CD14-positive monocyte (primary cell): Measurements from ENCODE around the gene RPL35A. TPM values are rescaled to one million over a fixed set of nuclear protein-coding genes. Genes with fewer than 3 reads are reported as not detected.
A peak's percentile ranks its signal among the peaks of the same experiment; 100 is the strongest.

Source experiments
- DNase-seq, 3 donors: peaks; one replicate each; pipeline ENCODE4 v3.0.0-alpha.2; 2011 to 2022
- H2AFZ ChIP-seq: 2 replicates; pipeline ENCODE4 v1.6.0; 2012; ENCODE audit warnings: mild to moderate bottlenecking, low read depth, low read length, inconsistent platforms; ENCODE audit not compliant: insufficient read depth, poor library complexity, severe bottlenecking
- H3K27ac ChIP-seq, 2 donors: 1 replicate in 1 of 2; 2 replicates in 1 of 2; pipeline ENCODE4 v1.5.1; 2012 to 2013; ENCODE audit warnings: low read length in 2 of 2, control low read depth in 1 of 2, inconsistent platforms in 1 of 2, low read depth in 1 of 2, mild to moderate bottlenecking in 1 of 2
- H3K27me3 ChIP-seq, 2 donors: one replicate each; pipeline versions ENCODE4 v1.6.0 to v1.6.1; 2011 to 2013; ENCODE audit warnings: low read length in 2 of 2; ENCODE audit not compliant: control insufficient read depth in 2 of 2, insufficient read depth in 2 of 2
- H3K36me3 ChIP-seq, 2 donors: replicated peaks in 1 of 2; 1 replicate in 1 of 2; 2 replicates in 1 of 2; pipeline versions ENCODE4 v1.5.1 to v1.6.1; 2012 to 2013; ENCODE audit warnings: low read length in 2 of 2, control low read depth in 1 of 2, inconsistent platforms in 1 of 2, mild to moderate bottlenecking in 1 of 2; ENCODE audit not compliant: insufficient read depth in 2 of 2, control insufficient read depth in 1 of 2
- H3K4me1 ChIP-seq, 2 donors: 1 replicate in 1 of 2; 2 replicates in 1 of 2; pipeline versions ENCODE4 v1.5.1 to v1.6.1; 2012 to 2013; ENCODE audit warnings: low read length in 2 of 2, control low read depth in 1 of 2, inconsistent platforms in 1 of 2, mild to moderate bottlenecking in 1 of 2, moderate library complexity in 1 of 2; ENCODE audit not compliant: insufficient read depth in 2 of 2, control insufficient read depth in 1 of 2
- H3K4me2 ChIP-seq: replicated peaks from 2 replicates; pipeline ENCODE3; 2012; ENCODE audit warnings: low read length, moderate library complexity, mild to moderate bottlenecking; ENCODE audit not compliant: poor library complexity, severe bottlenecking; ENCODE audit errors: extremely low read depth
- H3K4me3 ChIP-seq, 3 experiments: fragments of 200-600 bp in 1 of 3; sonication (generic) in 1 of 3; replicated peaks in 1 of 3; 1 replicate in 2 of 3; 2 replicates in 1 of 3; pipeline ENCODE4 v1.5.1; 2011 to 2013; ENCODE audit warnings: low read length in 3 of 3, mild to moderate bottlenecking in 3 of 3, control low read depth in 2 of 3, low read depth in 2 of 3, inconsistent platforms in 1 of 3, moderate library complexity in 1 of 3
- H3K79me2 ChIP-seq: 2 replicates; pipeline ENCODE4 v1.6.0; 2012; ENCODE audit warnings: mild to moderate bottlenecking, control low read depth, inconsistent platforms, low read length, moderate library complexity; ENCODE audit not compliant: insufficient read depth
- H3K9ac ChIP-seq: 2 replicates; pipeline ENCODE4 v1.6.0; 2017; ENCODE audit warnings: low read length, mild to moderate bottlenecking; ENCODE audit not compliant: insufficient read depth, poor library complexity, severe bottlenecking
- H3K9me3 ChIP-seq, 2 donors: replicated peaks in 1 of 2; 1 replicate in 1 of 2; 2 replicates in 1 of 2; pipeline versions ENCODE4 v1.5.1 to v1.6.1; 2012 to 2013; ENCODE audit warnings: low read length in 2 of 2, control low read depth in 1 of 2; ENCODE audit not compliant: control insufficient read depth in 1 of 2, insufficient read depth in 1 of 2
- H4K20me1 ChIP-seq: 2 replicates; pipeline ENCODE4 v1.6.0; 2012; ENCODE audit warnings: mild to moderate bottlenecking, low read length, control low read depth, moderate library complexity; ENCODE audit not compliant: insufficient read depth
- H3K27ac Mint-ChIP-seq, 7 donors: one replicate each; pipeline ENCODE4 v1.8.0; 2020; ENCODE audit warnings: mild to moderate bottlenecking in 7 of 7, mixed read lengths in 7 of 7, moderate library complexity in 6 of 7, inconsistent platforms in 2 of 7
- H3K27me3 Mint-ChIP-seq, 3 donors: one replicate each; pipeline ENCODE4 v1.8.0; 2021 to 2022; ENCODE audit warnings: low read depth in 3 of 3, mild to moderate bottlenecking in 3 of 3, mixed read lengths in 3 of 3, moderate library complexity in 3 of 3, inconsistent platforms in 1 of 3
- H3K36me3 Mint-ChIP-seq, 2 donors: one replicate each; pipeline ENCODE4 v1.8.0; 2020; ENCODE audit warnings: mixed read lengths in 2 of 2, inconsistent platforms in 1 of 2, mild to moderate bottlenecking in 1 of 2
- H3K4me1 Mint-ChIP-seq: one replicate; pipeline ENCODE4 v1.8.0; 2020; ENCODE audit warnings: mild to moderate bottlenecking, mixed read lengths
- H3K4me3 Mint-ChIP-seq, 2 donors: one replicate each; pipeline ENCODE4 v1.8.0; 2020; ENCODE audit warnings: mild to moderate bottlenecking in 2 of 2, mixed read lengths in 2 of 2, moderate library complexity in 1 of 2
- H3K9me3 Mint-ChIP-seq, 7 donors: one replicate each; pipeline ENCODE4 v1.8.0; 2020 to 2022; ENCODE audit warnings: mixed read lengths in 7 of 7, mild to moderate bottlenecking in 6 of 7, moderate library complexity in 6 of 7, inconsistent platforms in 2 of 7
- WGBS: methylation state at CpG from one replicate; pipeline ENCODE4 v1.1.5; 2013; ENCODE audit warnings: missing lambda C conversion rate; ENCODE audit not compliant: insufficient coverage; 5-methylcytosine and 5-hydroxymethylcytosine counted together
- intact Hi-C, 2 donors: fragments of 100-400 bp; cut with micrococcal nuclease; formaldehyde crosslinking; loops; one replicate each; pipeline versions ENCODE4 v1.15.0 to v1.15.1; 2023
- polyA plus RNA-seq, 3 donors: library from polyadenylated mRNA; depleted of rRNA in 1 of 3; unstranded in 2 of 3; stranded (reverse) in 1 of 3; fragments of 300-500 nt in 2 of 3; fragments of >200 nt in 1 of 3; fragmentation: Illumina TruSeq in 2 of 3; gene quantifications; 1 replicate in 2 of 3; 2 replicates in 1 of 3; pipeline ENCODE4 v1.2.3, GENCODE V29; 2012 to 2021
- TF ChIP-seq, protein P1 (sequence below): fragments of 200-600 bp; IDR thresholded peaks from one replicate; pipeline ENCODE4 v1.8.0; 2022; ENCODE audit warnings: antibody characterized with exemption, mild to moderate bottlenecking

RPL35A gene
- polyA plus RNA-seq, 3 donors = 882 to 1,113 (median 975) TPM

DNA sequence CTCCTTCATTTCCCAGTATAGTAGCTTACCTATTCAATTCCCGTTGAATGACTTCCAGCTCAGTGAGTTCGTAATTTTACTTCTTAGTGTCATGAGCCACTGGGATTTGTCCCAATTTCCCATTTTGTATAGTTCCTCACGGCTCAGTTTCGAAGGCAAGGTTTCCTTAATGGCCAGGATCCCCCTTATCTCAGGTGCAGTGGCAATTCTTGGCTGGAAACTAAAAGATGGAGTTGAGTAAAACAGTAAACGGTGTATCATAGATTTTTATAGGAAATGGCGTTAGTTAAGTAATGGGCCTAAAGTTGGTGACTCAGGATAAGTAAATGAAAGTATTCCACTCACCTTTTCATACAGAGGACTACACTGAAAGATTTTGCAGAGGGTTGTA, 9.5 kb downstream of the RPL35A start:
- peaks cover 24% of the 10 kb centered on the region for H4K20me1 ChIP-seq
- H3K4me2 ChIP-seq = peak overlapping the region; percentile 96
- 92% methylated on average over 2 of the region's 6 CpGs for WGBS
- no peaks in the 10 kb centered on the region for H3K27me3 ChIP-seq
- H3K9me3 ChIP-seq = no peaks in the 10 kb centered on the region
- H2AFZ ChIP-seq = peak overlapping the region; percentile 76
- Mint-ChIP-seq H3K27me3 (no peaks in the 10 kb centered on the region), H3K27ac (peak overlapping the region; percentile 93 to 97 (median 96)), H3K36me3 (peaks cover 17 to 25% of the 10 kb centered on the region in 2 donors), H3K4me3 (peak overlapping the region; percentile 89 to 90), H3K4me1 (peaks cover 55% of the 10 kb centered on the region), H3K9me3 (peaks cover 0 to 4% (median 0%) of the 10 kb centered on the region in 7 donors)
- no peak for DNase-seq
- H3K9ac ChIP-seq = peak overlapping the region; percentile 64
- H3K4me1 ChIP-seq = peaks cover 50 to 55% of the 10 kb centered on the region in 2 donors
- peak overlapping the region; percentile 37 to 88 for H3K27ac ChIP-seq
- H3K79me2 ChIP-seq = peaks cover 14% of the 10 kb centered on the region
- intact Hi-C loops = no loop called here
- H3K4me3 ChIP-seq = peak overlapping the region; percentile 30 to 98 (median 34)
- TF ChIP-seq, protein P1, sequence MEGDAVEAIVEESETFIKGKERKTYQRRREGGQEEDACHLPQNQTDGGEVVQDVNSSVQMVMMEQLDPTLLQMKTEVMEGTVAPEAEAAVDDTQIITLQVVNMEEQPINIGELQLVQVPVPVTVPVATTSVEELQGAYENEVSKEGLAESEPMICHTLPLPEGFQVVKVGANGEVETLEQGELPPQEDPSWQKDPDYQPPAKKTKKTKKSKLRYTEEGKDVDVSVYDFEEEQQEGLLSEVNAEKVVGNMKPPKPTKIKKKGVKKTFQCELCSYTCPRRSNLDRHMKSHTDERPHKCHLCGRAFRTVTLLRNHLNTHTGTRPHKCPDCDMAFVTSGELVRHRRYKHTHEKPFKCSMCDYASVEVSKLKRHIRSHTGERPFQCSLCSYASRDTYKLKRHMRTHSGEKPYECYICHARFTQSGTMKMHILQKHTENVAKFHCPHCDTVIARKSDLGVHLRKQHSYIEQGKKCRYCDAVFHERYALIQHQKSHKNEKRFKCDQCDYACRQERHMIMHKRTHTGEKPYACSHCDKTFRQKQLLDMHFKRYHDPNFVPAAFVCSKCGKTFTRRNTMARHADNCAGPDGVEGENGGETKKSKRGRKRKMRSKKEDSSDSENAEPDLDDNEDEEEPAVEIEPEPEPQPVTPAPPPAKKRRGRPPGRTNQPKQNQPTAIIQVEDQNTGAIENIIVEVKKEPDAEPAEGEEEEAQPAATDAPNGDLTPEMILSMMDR = no peak
- peaks cover 20 to 23% of the 10 kb centered on the region in 2 donors for H3K36me3 ChIP-seq

- peak; percentile 97 for DNase-seq
- Mint-ChIP-seq H3K27ac (peak within 1 kb of the TSS; percentile 93 to 97 (median 96)), H3K27me3 (no peaks in the 10 kb centered on the region), H3K36me3 (peaks cover 11 to 19% of the 10 kb centered on the region in 2 donors), H3K4me1 (peaks cover 55% of the 10 kb centered on the region), H3K4me3 (peak within 1 kb of the TSS; percentile 89 to 95), H3K9me3 (peaks cover 0 to 4% (median 0%) of the 10 kb centered on the region in 7 donors)
- TF ChIP-seq, protein P1 = no peak
- Histone ChIP-seq H3K4me2 (peak within 1 kb of the TSS; percentile 96), H3K4me3 (peak within 1 kb of the TSS; percentile 74 to 98 (median 84)), H2AFZ (peak within 1 kb of the TSS; percentile 98), H3K4me1 (peaks cover 50 to 55% of the 10 kb centered on the region in 2 donors), H3K27ac (peak within 1 kb of the TSS; percentile 37 to 88), H3K9ac (peak within 1 kb of the TSS; percentile 64), H3K36me3 (peaks cover 14 to 17% of the 10 kb centered on the region in 2 donors), H3K9me3 (no peaks in the 10 kb centered on the region), H3K79me2 (peaks cover 8% of the 10 kb centered on the region), H4K20me1 (peaks cover 18% of the 10 kb centered on the region), H3K27me3 (no peaks in the 10 kb centered on the region)
- intact Hi-C loops = loop anchor here (1.0 to 10.0 kb wide), 2 partner anchors 10 to 125 kb away; partner anchors contain the start of gene RPL35A (in 1 of the 2)
- under 1% methylated on average over 61 of the region's 62 CpGs for WGBS
These were observed 10.1 kb downstream of the RPL35A start, which contains the start of gene LMLN for GRCh38 chr3:197959891-197960693. Gene LMLN, plus strand, starts transcription at chr3:197960217. Its CDS starts 29 bp downstream, at chr3:197960246.
